Breast epithelium (tissue), 3 donors: ENCODE results near the gene CHSY3.

Experiments used
- POLR2AphosphoS5 ChIP-seq, 3 donors: sonication (generic); formaldehyde crosslinking; IDR thresholded peaks; one replicate each; pipeline ENCODE4 v1.6.1; 2017; ENCODE audit warnings: antibody characterized with exemption in 3 of 3
- TF ChIP-seq, protein P1 (sequence below), 3 donors: fragments of 450-650 bp; IDR thresholded peaks; one replicate each; pipeline ENCODE4 v1.5.1; 2016 to 2017; ENCODE audit warnings: antibody characterized with exemption in 3 of 3, mild to moderate bottlenecking in 3 of 3, moderate library complexity in 3 of 3

DNA sequence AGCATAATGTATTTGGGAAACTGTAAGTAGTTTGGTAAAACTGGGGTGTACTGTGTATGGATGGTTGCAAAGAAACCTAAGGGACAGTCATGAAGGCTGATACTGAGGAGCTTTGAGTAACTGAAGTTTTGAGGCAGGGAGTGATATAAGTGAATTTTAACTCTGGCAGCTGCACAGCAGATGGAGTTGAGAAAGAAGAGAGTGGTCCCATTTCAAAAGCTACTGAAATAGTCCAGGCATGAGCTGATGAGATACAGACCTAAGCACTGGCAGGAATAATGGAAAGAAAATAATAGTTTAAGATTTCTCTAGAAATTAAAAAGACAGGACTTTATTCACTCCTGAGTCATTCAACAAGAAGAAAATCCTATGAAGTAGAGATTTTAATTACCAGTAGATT lies 232.0 kb downstream of the CHSY3 start:
- TF ChIP-seq, protein P1, sequence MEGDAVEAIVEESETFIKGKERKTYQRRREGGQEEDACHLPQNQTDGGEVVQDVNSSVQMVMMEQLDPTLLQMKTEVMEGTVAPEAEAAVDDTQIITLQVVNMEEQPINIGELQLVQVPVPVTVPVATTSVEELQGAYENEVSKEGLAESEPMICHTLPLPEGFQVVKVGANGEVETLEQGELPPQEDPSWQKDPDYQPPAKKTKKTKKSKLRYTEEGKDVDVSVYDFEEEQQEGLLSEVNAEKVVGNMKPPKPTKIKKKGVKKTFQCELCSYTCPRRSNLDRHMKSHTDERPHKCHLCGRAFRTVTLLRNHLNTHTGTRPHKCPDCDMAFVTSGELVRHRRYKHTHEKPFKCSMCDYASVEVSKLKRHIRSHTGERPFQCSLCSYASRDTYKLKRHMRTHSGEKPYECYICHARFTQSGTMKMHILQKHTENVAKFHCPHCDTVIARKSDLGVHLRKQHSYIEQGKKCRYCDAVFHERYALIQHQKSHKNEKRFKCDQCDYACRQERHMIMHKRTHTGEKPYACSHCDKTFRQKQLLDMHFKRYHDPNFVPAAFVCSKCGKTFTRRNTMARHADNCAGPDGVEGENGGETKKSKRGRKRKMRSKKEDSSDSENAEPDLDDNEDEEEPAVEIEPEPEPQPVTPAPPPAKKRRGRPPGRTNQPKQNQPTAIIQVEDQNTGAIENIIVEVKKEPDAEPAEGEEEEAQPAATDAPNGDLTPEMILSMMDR (IDR thresholded peaks at IDR 0.05): no peak
- no peak for TF ChIP-seq POLR2AphosphoS5 (IDR thresholded peaks at IDR 0.05)
